ENCODE data around the gene SIVA1. TPM values are rescaled to one million over a fixed set of nuclear protein-coding genes. Genes with fewer than 3 reads are reported as not detected.
A peak's percentile ranks its signal among the peaks of the same experiment; 100 is the strongest.

The SIVA1 gene
- polyA plus RNA-seq, 2 donors, result 60.5 to 159 TPM

DNA sequence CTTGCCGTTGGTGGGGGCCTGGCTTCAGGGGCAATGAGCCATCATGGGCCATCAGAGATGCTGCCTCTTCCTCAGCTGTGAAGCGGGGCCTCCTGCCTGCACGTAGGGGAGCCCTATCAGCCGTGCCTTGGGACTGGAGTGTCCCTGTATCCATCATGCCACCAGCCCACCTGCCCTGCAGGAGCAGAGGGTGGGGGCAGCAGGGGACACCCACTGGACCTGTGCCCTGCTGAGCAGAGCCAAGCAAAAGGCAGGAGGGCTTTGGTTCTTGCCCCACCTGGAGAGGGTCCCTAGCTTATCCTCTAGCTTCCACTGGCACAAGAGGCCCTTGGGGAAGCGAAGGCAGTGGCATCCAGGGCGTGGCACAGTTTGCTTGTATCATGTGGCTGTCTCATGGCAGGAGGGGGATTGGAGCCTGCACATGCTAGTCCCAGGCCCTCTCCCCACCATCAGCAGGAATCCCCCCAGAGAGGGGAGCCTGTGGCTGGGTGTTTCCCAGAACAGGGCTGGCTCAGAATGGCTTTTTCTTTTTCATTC is 18.8 kb upstream of the SIVA1 start:
- H3K36me3 ChIP-seq (ENCODE audit: control insufficient read depth in 2 of 2, insufficient read depth in 2 of 2, low read length in 1 of 2), result no peaks in the 10 kb centered on the region
- peaks cover 5 to 38% of the 10 kb centered on the region in 2 donors for H3K4me1 ChIP-seq (ENCODE audit: control insufficient read depth in 2 of 2, insufficient read depth in 2 of 2, low read length in 1 of 2)
- H3K4me3 ChIP-seq (ENCODE audit: low read depth in 1 of 2, low read length in 2 of 2), result no peak overlapping the region
- H3K27me3 ChIP-seq (ENCODE audit: control insufficient read depth in 1 of 2, insufficient read depth in 2 of 2, low read length in 2 of 2), result no peaks in the 10 kb centered on the region
- H3K27ac ChIP-seq (ENCODE audit: low read depth in 2 of 2, low read length in 1 of 2), result peak overlapping the region in 1 of 2 donors; percentile 17
- 86 to 94% methylated on average over 6 of the region's 6 CpGs for WGBS, 2 donors
- no peaks in the 10 kb centered on the region for H3K9me3 ChIP-seq (ENCODE audit: control insufficient read depth in 2 of 2, insufficient read depth in 1 of 2, low read depth in 1 of 2, low read length in 1 of 2)

DNA sequence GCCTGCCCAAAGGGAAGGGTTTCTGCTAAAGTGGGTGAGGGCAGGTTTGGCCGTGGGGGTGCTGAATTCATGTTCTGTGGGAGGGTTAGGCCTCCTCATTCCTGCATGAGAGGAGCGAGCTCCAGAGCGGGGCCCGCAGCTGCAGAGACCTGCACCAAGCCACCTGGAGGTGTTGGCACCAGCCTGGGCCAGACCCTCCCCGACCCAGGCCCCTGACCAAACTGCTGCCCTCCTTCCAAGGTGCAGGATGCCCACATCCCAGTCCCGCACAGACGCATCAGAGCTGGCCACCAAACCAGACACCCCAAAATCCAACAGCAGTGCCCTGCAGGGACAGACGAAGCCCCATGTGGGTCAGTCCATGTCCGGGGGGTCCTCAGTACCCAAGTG is 18.4 kb upstream of the SIVA1 start:
- no peaks in the 10 kb centered on the region for H3K36me3 ChIP-seq (ENCODE audit: control insufficient read depth in 2 of 2, insufficient read depth in 2 of 2, low read length in 1 of 2)
- no peaks in the 10 kb centered on the region for H3K9me3 ChIP-seq (ENCODE audit: control insufficient read depth in 2 of 2, insufficient read depth in 1 of 2, low read depth in 1 of 2, low read length in 1 of 2)
- 87 to 93% methylated on average over 9 of the region's 9 CpGs for WGBS, 2 donors
- H3K4me3 ChIP-seq (ENCODE audit: low read depth in 1 of 2, low read length in 2 of 2), result no peak overlapping the region
- no peaks in the 10 kb centered on the region for H3K27me3 ChIP-seq (ENCODE audit: control insufficient read depth in 1 of 2, insufficient read depth in 2 of 2, low read length in 2 of 2)
- peak overlapping the region in 1 of 2 donors; percentile 14 for H3K27ac ChIP-seq (ENCODE audit: low read depth in 2 of 2, low read length in 1 of 2)
- H3K4me1 ChIP-seq (ENCODE audit: control insufficient read depth in 2 of 2, insufficient read depth in 2 of 2, low read length in 1 of 2), result peaks cover 5 to 38% of the 10 kb centered on the region in 2 donors

DNA sequence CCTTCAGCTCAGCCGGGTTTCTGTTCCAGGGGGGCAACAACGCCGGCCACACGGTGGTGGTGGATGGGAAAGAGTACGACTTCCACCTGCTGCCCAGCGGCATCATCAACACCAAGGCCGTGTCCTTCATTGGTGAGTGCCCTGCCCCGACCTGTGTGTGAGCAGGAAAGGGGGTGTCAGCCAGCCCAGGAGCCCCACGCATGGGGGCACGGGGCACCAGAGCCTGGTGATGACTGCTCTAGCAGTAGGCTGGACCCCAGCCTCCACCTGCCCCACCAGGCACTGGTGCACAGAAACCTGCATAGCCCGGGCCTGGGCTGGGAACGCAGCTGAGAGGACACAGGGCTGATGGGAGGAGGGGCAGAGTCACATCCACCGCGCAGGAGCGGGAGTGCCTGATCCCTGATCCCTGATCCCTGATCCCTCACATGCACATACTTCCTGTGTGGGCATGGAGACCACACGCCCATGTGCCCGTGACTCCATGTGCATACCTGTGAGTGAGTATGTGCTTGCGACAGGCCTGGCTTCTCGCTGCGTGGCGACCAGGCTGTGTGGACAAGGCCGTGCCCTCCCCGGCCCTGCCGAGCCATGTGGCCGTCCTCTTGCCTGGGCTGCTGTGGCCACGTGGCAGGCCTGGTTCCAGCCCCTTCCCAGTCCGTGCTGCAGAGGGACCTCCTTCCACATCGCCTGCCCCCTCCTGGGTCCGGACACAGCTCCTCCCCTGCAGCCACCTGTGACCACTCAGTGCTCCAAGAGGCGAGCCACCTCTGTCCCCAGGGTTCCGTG is 17.8 kb upstream of the SIVA1 start:
- peaks cover 5 to 38% of the 10 kb centered on the region in 2 donors for H3K4me1 ChIP-seq (ENCODE audit: control insufficient read depth in 2 of 2, insufficient read depth in 2 of 2, low read length in 1 of 2)
- H3K9me3 ChIP-seq (ENCODE audit: control insufficient read depth in 2 of 2, insufficient read depth in 1 of 2, low read depth in 1 of 2, low read length in 1 of 2), result no peaks in the 10 kb centered on the region
- peak overlapping the region; percentile 81 to 87 for H3K27ac ChIP-seq (ENCODE audit: low read depth in 2 of 2, low read length in 1 of 2)
- H3K4me3 ChIP-seq (ENCODE audit: low read depth in 1 of 2, low read length in 2 of 2), result no peak overlapping the region
- peaks cover 0 to 3% of the 10 kb centered on the region in 2 donors for H3K36me3 ChIP-seq (ENCODE audit: control insufficient read depth in 2 of 2, insufficient read depth in 2 of 2, low read length in 1 of 2)
- 83 to 87% methylated on average over 31 of the region's 31 CpGs for WGBS, 2 donors
- no peaks in the 10 kb centered on the region for H3K27me3 ChIP-seq (ENCODE audit: control insufficient read depth in 1 of 2, insufficient read depth in 2 of 2, low read length in 2 of 2)

DNA sequence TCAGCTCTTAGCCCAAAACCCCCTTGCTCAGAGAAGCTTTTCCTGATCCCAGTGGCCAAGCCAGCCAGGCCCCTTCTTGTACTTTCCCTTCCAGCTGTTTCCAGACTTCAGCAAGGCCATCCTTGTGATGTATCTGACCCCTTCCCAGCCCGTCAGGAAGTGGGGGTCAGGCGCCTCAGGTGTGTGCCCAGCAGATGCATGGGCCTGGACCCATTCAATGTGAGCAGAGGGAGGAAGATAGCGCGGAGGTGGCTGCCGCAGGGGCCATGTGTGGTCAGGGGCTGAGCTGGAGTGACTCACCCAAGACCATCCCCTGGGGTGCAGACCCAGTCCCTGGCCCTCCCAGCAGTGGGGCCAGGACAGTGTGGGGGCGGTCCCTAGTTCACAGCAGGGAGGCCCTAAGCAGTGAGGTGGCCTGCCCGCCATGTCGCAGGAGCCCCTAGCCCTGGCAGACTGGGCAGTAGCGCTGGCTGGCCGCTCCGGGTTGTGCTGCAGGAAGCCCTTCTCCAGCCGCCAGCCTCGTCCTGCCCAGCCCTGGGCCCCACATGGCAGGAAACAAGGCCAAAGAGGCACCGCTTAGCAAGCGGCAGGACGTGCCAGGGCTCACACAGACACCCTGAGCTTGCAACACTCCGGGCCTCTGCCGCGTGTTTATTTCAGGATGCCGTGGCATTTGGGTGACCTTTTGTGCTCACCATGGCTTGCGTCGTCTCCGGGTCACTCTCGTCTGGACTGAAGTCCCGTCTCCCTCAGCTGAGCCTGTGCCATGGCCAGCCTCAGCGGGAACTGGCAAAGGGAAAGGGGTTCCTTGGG is 16.9 kb upstream of the SIVA1 start:
- no peaks in the 10 kb centered on the region for H3K9me3 ChIP-seq (ENCODE audit: control insufficient read depth in 2 of 2, insufficient read depth in 1 of 2, low read depth in 1 of 2, low read length in 1 of 2)
- peaks cover 5 to 38% of the 10 kb centered on the region in 2 donors for H3K4me1 ChIP-seq (ENCODE audit: control insufficient read depth in 2 of 2, insufficient read depth in 2 of 2, low read length in 1 of 2)
- H3K27ac ChIP-seq (ENCODE audit: low read depth in 2 of 2, low read length in 1 of 2), result peak overlapping the region; percentile 81 to 87
- H3K4me3 ChIP-seq (ENCODE audit: low read depth in 1 of 2, low read length in 2 of 2), result no peak overlapping the region
- H3K36me3 ChIP-seq (ENCODE audit: control insufficient read depth in 2 of 2, insufficient read depth in 2 of 2, low read length in 1 of 2), result peaks cover 0 to 8% of the 10 kb centered on the region in 2 donors
- WGBS, 2 donors, result 39 to 48% methylated on average over 26 of the region's 26 CpGs
- no peaks in the 10 kb centered on the region for H3K27me3 ChIP-seq (ENCODE audit: control insufficient read depth in 1 of 2, insufficient read depth in 2 of 2, low read length in 2 of 2)

DNA sequence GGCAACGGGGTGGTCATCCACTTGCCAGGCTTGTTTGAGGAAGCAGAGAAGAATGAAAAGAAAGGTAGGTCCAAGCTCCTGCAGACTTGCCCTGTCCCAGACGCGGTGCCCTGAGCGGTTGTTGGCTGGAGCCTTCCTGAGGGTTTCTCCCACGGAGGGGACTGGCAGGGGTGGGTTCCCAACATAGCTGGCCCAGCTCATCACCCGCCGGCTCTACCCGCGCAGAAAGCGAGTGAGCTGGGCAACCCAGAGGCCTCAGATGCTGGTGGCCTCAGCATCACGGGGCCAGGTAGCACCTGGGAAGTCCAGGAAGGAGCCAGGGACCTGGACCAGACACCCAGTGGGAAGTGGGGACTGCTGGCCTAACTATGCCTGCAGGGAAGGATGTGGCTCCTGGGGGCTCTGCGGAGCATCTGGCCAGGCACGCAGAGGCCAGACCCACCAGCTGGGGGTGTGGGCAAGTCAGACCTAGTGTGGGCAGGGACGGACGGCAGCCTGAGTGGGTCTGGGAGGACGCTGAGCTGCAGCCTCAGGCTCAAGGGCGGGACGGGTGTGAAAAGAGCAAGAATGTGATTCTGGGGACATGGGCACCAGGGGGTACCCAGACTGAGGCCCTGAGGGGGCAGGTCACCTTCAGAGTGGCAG is 14.4 kb upstream of the SIVA1 start:
- WGBS, 2 donors, result 92 to 94% methylated on average over 18 of the region's 18 CpGs
- Histone ChIP-seq H3K9me3 (ENCODE audit: control insufficient read depth in 2 of 2, insufficient read depth in 1 of 2, low read depth in 1 of 2, low read length in 1 of 2) (no peaks in the 10 kb centered on the region), H3K36me3 (ENCODE audit: control insufficient read depth in 2 of 2, insufficient read depth in 2 of 2, low read length in 1 of 2) (peaks cover 0 to 13% of the 10 kb centered on the region in 2 donors), H3K27ac (ENCODE audit: low read depth in 2 of 2, low read length in 1 of 2) (no peak overlapping the region), H3K4me3 (ENCODE audit: low read depth in 1 of 2, low read length in 2 of 2) (no peak overlapping the region), H3K4me1 (ENCODE audit: control insufficient read depth in 2 of 2, insufficient read depth in 2 of 2, low read length in 1 of 2) (peaks cover 0 to 22% of the 10 kb centered on the region in 2 donors), H3K27me3 (ENCODE audit: control insufficient read depth in 1 of 2, insufficient read depth in 2 of 2, low read length in 2 of 2) (no peaks in the 10 kb centered on the region)

DNA sequence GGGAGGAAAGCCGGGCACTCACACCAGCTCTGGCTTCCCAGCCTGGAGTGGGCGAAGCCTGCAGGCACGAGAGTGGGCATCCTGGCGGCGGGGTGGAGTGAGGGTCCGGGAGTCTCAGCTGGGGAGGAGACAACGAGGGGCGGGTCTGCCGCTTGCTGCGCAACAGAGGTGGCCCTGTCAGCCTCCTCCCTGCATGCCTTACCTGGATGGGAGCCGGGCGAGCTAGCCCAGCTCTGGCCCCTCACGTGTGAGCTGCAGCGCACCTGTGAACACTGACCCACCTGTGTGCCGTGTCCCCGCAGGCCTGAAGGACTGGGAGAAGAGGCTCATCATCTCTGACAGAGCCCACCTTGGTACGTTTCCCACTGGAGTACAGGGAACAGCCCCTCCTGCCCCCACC is 13.9 kb upstream of the SIVA1 start:
- WGBS, 2 donors, result 94 to 95% methylated on average over 17 of the region's 17 CpGs
- no peaks in the 10 kb centered on the region for H3K9me3 ChIP-seq (ENCODE audit: control insufficient read depth in 2 of 2, insufficient read depth in 1 of 2, low read depth in 1 of 2, low read length in 1 of 2)

DNA sequence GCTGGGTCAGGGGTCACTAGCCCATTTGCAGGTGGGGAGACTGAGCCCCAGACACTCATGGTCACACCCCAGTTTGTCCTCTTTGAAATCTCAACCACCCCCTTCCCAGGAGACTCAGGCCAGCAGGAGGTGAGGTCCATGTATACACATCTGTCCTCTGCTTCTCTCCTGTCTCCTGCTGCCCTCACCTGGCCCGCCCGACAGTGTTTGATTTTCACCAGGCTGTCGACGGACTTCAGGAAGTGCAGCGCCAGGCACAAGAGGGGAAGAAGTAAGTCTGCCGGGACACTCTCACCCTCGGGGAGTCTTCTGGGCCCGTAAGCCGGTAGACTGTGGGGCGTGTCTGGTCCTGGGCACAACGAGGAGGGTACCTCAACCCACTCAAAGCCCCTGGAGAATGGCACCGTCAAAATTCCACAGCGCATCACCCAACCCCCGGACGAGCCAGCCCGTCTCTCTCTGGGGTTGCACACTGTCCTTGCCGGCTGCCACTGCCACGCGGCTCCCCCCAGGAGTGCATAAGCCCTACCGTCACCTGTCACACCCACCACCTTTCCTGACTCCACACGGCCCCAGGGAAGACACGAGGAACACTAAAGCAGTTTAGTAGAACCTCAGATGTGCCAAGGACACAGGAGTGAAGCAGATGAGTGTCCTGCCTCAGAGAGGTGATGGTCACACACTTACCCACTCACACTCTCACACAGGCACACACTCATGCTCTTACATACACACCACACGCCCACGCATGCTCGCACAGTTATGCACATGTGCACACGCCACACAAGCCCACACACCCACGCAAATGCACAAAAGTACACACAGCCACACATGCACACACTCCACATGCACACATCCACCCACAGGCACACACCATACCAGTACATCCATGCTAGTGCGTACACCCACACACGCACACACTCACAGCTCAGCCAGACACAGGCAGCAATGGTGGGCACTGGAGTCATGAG is 13.1 kb upstream of the SIVA1 start:
- Histone ChIP-seq H3K36me3 (ENCODE audit: control insufficient read depth in 2 of 2, insufficient read depth in 2 of 2, low read length in 1 of 2) (peaks cover 0 to 13% of the 10 kb centered on the region in 2 donors), H3K9me3 (ENCODE audit: control insufficient read depth in 2 of 2, insufficient read depth in 1 of 2, low read depth in 1 of 2, low read length in 1 of 2) (no peaks in the 10 kb centered on the region), H3K4me1 (ENCODE audit: control insufficient read depth in 2 of 2, insufficient read depth in 2 of 2, low read length in 1 of 2) (peaks cover 0 to 14% of the 10 kb centered on the region in 2 donors), H3K4me3 (ENCODE audit: low read depth in 1 of 2, low read length in 2 of 2) (no peak overlapping the region), H3K27ac (ENCODE audit: low read depth in 2 of 2, low read length in 1 of 2) (no peak overlapping the region), H3K27me3 (ENCODE audit: control insufficient read depth in 1 of 2, insufficient read depth in 2 of 2, low read length in 2 of 2) (no peaks in the 10 kb centered on the region)
- WGBS, 2 donors, result 87 to 90% methylated on average over 29 of the region's 29 CpGs

More for the DNA sequence above, 13.9 kb upstream of the SIVA1 start:
- Histone ChIP-seq H3K27me3 (ENCODE audit: control insufficient read depth in 1 of 2, insufficient read depth in 2 of 2, low read length in 2 of 2) (no peaks in the 10 kb centered on the region), H3K4me1 (ENCODE audit: control insufficient read depth in 2 of 2, insufficient read depth in 2 of 2, low read length in 1 of 2) (peaks cover 0 to 16% of the 10 kb centered on the region in 2 donors), H3K27ac (ENCODE audit: low read depth in 2 of 2, low read length in 1 of 2) (no peak overlapping the region), H3K4me3 (ENCODE audit: low read depth in 1 of 2, low read length in 2 of 2) (no peak overlapping the region), H3K36me3 (ENCODE audit: control insufficient read depth in 2 of 2, insufficient read depth in 2 of 2, low read length in 1 of 2) (peaks cover 0 to 13% of the 10 kb centered on the region in 2 donors)

DNA sequence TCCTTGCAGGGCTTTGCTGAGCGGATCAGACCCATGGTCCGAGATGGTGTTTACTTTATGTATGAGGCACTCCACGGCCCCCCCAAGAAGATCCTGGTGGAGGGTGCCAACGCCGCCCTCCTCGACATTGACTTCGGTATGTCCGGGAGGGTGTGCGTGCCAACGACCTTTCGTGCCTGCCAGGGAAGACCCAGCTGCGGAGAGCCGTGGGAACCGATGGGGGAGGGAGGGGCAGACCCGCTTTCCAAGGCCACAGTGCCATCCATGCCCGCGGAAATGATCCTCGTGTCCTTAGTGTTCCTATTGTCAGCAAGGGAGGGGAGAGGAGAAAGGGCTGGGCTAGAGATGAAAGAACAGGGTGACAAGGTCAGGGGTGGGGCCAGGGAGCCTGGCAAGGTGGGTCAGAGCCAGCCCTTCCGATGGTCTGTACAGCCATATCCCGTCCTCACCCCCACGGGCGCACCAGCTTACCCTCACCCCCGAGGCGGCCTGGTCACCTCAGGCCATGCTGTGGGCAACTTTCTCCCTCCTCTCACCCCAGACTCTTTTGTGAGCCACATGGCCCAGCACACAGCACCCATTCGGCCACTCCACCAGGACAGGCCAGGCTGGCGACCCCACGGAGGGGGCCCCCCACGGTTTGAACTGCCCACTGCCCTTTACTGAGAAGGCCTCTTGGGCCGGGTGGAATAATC is 11.7 kb upstream of the SIVA1 start:
- 91 to 92% methylated on average over 29 of the region's 29 CpGs for WGBS, 2 donors
- H3K27ac ChIP-seq (ENCODE audit: low read depth in 2 of 2, low read length in 1 of 2), result no peak overlapping the region
- no peak overlapping the region for H3K4me3 ChIP-seq (ENCODE audit: low read depth in 1 of 2, low read length in 2 of 2)
- no peaks in the 10 kb centered on the region for H3K27me3 ChIP-seq (ENCODE audit: control insufficient read depth in 1 of 2, insufficient read depth in 2 of 2, low read length in 2 of 2)
- H3K36me3 ChIP-seq (ENCODE audit: control insufficient read depth in 2 of 2, insufficient read depth in 2 of 2, low read length in 1 of 2), result peaks cover 0 to 15% of the 10 kb centered on the region in 2 donors
- no peaks in the 10 kb centered on the region for H3K9me3 ChIP-seq (ENCODE audit: control insufficient read depth in 2 of 2, insufficient read depth in 1 of 2, low read depth in 1 of 2, low read length in 1 of 2)
- peaks cover 0 to 13% of the 10 kb centered on the region in 2 donors for H3K4me1 ChIP-seq (ENCODE audit: control insufficient read depth in 2 of 2, insufficient read depth in 2 of 2, low read length in 1 of 2)
